ENCODE data around the gene MRTFB.

MRTFB gene

DNA sequence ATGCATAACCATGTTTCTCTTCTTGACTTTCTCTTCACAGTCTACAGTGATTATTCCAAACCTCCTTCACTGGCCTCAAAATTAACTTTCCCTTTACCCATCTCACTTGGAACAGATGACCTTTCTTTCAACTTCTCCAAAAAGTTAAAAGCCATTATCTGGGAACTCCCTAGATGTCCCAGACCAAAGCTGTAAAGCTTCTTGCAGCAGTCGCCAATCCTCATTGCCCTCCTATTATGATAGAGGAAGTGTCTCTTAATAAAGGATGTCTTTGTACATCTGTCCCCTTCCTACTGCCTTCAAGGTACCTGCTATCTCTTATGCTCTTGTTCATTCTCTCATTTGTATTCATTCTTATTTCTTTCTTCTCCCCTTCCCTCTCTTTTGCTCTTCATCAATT lies 127.5 kb downstream of the MRTFB start:
- no peak for DNase-seq (ENCODE audit: low read depth, low spot score)
- ChIA-PET CTCF (interaction anchor here (2.2 kb wide), 1 partner anchor 275 kb away, joined by 6 read pairs; no protein-coding TSS in a partner anchor), POLR2A (no interaction called here)
- H3K4me3 ChIP-seq (ENCODE audit: low read depth, low read length), result no peak overlapping the region
- TF ChIP-seq CTCF (IDR thresholded peaks at IDR 0.05; ENCODE audit: insufficient read depth, low read length, missing control alignments), result no peak

GRCh38 chr16:14199199-14199598 lies 128.1 kb downstream of the MRTFB start:
- no peak for TF ChIP-seq CTCF (IDR thresholded peaks at IDR 0.05; ENCODE audit: insufficient read depth, low read length, missing control alignments)
- H3K4me3 ChIP-seq (ENCODE audit: low read depth, low read length), result no peak overlapping the region
- POLR2A ChIA-PET, result interaction anchor here (0.9 kb wide), 1 partner anchor 13 kb away, joined by 3 read pairs; no protein-coding TSS in a partner anchor
- CTCF ChIA-PET, result interaction anchor here (1.3 to 2.8 kb wide), 4 partner anchors 8 to 280 kb away, joined by 5 to 13 read pairs (median 6); no protein-coding TSS in a partner anchor
- DNase-seq (ENCODE audit: low read depth, low spot score), result no peak

GRCh38 chr16:14199624-14200023 lies 128.5 kb downstream of the MRTFB start:
- ChIA-PET CTCF (interaction anchor here (1.3 to 2.8 kb wide), 4 partner anchors 9 to 281 kb away, joined by 5 to 13 read pairs (median 6); no protein-coding TSS in a partner anchor), POLR2A (interaction anchor here (0.9 kb wide), 1 partner anchor 13 kb away, joined by 3 read pairs; no protein-coding TSS in a partner anchor)
- TF ChIP-seq CTCF (IDR thresholded peaks at IDR 0.05; ENCODE audit: insufficient read depth, low read length, missing control alignments), result no peak
- DNase-seq (ENCODE audit: low read depth, low spot score), result no peak
- H3K4me3 ChIP-seq (ENCODE audit: low read depth, low read length), result no peak overlapping the region

DNA sequence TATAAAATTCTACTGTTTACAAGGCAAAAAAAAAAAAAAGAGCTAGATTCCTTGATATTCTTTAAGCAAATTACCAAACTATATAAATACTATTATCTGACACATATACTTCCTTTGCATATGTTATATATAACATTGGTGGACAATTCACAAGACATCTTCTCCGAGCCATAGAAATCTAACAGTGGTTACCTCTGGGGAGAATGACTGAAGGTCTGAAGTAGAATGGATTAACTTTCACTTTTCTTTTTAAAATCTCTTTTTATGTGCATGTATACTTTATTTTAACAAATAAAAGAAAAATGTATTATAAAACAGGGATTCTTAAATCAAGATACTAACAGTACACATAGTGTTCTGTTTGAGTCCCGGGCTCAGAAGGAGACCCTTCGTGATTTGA lies 131.0 kb downstream of the MRTFB start:
- no peak for DNase-seq (ENCODE audit: low read depth, low spot score)
- no peak overlapping the region for H3K4me3 ChIP-seq (ENCODE audit: low read depth, low read length)
- no peak for TF ChIP-seq CTCF (IDR thresholded peaks at IDR 0.05; ENCODE audit: insufficient read depth, low read length, missing control alignments)
- ChIA-PET CTCF (interaction anchor here (1.0 kb wide), 2 partner anchors 16 to 18 kb away, joined by 3 to 4 read pairs; no protein-coding TSS in a partner anchor), POLR2A (no interaction called here)

GRCh38 chr16:14202697-14203096 lies 131.6 kb downstream of the MRTFB start:
- DNase-seq (ENCODE audit: low read depth, low spot score), result no peak
- ChIA-PET CTCF (interaction anchor here (0.6 to 1.0 kb wide), 3 partner anchors 15 to 17 kb away, joined by 3 to 4 read pairs (median 3); no protein-coding TSS in a partner anchor), POLR2A (no interaction called here)
- no peak overlapping the region for H3K4me3 ChIP-seq (ENCODE audit: low read depth, low read length)
- TF ChIP-seq CTCF (IDR thresholded peaks at IDR 0.05; ENCODE audit: insufficient read depth, low read length, missing control alignments), result no peak

DNA sequence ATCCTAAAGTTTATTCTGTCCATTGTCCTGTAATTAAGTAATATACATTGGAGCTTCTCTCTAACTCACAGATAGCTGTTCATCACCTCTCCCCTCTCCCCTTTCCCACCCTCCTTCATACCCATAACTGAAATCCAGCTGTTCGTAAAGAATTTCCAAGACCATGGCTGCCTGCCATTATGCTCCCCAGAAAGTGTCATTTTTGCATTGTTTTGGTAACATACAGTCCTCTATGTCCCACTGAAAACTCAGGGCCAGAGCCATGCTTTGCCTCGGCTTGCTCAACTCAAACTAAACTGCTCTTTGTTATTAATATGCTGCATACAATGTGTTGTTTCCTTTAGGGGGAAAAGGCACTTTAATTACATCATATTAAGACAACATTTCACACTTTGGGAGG lies 132.0 kb downstream of the MRTFB start:
- POLR2A ChIA-PET, result no interaction called here
- no peak for TF ChIP-seq CTCF (IDR thresholded peaks at IDR 0.05; ENCODE audit: insufficient read depth, low read length, missing control alignments)

More for the DNA sequence above, 132.0 kb downstream of the MRTFB start:
- CTCF ChIA-PET, result interaction anchor here (0.6 to 1.0 kb wide), 2 partner anchors 16 to 17 kb away, joined by 3 to 4 read pairs; no protein-coding TSS in a partner anchor
- DNase-seq (ENCODE audit: low read depth, low spot score), result no peak
- H3K4me3 ChIP-seq (ENCODE audit: low read depth, low read length), result no peak overlapping the region
